HG03060 (cell line): ENCODE results near the gene CREB5.

ENCODE experiments used
- ATAC-seq: cut with Tn5 transposase; IDR thresholded peaks from one replicate; pipeline ENCODE4 v1.9.1; 2021; ENCODE audit warnings: low read depth, moderate number of reproducible peaks; ENCODE audit not compliant: unreplicated experiment

CREB5 gene

DNA sequence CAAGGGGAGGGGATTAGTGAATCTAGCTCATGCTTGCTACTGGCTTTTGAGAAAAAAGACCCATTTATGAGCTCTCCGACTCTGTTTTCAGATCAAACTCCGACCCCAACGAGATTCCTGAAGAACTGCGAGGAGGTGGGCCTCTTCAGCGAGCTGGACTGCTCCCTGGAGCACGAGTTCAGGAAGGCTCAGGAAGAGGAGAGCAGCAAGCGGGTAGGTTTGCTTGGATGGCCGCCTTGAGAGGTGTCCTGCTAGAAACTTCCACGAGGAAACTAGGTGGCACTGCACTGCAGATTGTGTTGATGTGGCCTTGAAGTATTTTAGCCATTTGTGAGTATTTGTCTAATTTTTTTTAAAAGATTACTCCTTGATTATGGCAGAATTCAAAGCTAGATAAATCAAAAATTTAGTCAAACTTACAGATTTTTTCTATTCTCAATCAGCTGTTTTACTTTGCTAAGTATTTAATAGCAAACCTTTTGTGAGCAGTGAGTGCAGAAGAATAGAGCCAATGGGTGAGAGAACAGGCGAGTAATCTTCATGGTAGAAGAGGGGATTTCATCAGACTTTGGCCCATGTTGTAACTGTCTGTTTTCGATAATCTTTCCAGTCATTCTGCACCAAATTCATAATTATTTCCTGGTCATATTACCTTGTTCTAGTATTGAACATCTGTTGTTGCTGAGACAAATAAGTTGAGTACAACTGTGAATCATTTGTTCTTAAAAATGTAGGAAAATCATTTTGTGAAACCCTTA lies 95.4 kb downstream of the CREB5 start:
- no peak for ATAC-seq

DNA sequence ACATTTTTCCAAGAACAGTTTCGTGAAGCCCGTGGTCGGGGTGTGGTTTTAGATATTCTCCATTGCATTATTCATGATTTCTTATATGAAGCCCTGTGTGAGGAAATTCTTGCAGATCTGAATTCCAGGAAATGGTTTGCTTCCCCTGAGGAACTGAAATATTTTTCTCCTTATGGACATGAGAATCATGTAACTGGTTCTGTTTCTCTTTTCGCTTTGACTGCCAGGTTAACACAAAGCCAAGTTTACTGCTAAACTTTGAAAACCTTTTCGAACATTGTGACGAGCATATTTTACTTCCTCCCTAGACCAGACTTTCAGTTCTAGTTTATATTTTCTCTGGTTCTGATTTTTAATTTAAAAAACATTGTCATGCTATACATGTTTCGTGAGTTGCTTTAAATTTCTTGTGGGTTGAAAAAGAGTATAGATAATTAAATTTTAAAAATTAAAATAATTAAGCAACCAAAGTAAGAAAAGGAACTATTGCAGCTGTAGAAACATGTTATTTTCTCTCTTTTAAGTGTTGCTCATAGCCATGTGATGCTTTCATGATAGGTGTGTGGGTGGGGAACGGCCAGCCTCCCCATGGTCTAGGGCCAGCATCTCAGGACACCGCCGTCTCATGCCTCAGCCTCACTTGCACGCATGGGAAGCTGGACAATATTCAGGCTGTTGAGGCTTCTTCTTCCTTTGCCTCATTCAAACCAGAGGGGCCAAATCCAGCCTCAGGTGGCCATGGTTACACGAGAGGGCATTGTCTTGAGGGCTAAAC lies 97.1 kb downstream of the CREB5 start:
- peak; percentile 76 for ATAC-seq

DNA sequence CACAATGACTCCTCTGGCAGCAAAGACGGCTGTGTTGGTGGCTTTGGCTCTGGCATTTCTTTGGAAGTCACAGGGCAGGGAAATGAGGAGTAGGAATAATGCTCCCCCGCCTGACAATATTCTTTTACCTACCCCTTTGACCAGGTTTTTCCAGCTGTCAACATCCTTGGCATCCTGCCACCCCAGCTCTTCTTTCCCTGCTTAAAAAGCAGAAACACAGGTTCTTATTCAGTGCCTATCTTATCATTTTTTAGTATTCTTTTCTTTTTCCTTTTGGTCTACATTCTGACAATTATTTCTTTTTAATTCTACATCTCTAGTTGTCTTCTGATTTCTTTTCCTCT lies 97.7 kb downstream of the CREB5 start:
- no peak for ATAC-seq

DNA sequence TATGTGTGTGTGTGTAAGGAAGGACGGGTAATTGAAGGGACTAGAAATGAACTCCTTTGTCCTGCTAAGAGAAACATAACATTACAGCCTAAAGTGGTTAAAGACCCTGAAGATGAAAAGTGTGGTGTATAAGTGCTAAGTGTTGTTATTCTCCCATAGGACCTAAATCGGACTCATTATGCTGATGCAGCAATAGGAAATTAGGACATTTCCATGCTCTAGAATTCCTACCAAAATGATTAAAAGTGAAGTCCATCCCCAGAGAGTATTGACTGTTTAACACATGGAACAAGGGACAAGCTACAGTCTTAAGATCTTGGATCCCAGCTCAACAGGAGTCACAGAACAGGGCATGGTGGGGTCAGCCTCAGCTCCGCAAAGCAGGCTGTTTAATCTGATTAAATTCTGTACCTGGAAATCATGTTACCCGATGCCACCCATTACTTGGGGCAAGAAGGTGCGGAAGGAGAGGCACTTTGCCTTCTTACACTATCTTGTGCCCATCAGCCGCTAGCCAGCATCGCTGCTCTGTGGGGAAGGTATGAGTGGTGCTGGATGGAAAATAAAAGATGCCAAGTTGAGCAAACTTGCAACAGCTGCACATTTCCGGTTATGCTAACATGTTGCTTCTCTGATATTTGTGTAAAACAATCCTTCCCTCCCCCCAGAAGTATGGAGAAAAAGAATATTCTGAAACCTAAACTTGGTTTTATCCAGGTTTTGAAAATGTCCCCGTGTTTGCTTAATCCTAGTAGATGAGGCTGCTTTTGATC lies 100.5 kb downstream of the CREB5 start:
- ATAC-seq = no peak

DNA sequence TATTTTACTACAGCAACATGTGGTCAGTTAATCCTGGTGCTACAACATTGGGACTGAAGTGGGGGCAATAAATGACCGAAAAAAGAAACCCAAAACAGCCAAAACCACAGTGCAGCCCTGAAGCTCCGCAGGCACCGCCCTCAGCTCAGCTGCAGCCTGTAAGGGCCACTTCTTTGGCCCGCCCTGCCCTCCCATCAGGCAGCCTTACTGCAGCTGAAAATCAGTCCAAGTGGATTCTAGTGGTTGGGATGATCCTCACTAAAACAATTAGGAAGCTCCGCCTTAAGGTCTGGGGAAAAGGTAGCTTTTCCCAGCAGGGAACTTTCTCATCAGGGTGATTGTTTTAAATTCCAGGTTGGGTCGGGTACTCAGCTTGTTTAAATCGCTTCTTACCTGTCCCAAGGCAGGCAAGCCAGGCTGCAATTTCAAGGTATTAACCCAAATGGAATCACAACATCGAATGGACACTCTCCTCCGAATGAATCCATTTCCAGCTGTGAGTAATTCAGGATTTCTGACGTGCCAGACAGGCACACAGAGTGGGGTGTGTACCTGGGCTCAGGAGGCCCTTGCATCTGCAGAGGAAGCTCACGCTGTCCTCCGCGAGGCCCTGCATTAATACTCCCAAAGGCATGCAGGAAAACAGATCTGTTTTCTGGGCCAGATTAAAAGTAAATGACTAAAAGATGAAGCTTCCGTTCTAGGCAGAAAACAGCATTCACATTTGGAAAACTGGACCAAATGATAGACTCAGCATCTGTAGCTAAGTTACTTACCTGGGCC lies 104.3 kb downstream of the CREB5 start:
- ATAC-seq = no peak

DNA sequence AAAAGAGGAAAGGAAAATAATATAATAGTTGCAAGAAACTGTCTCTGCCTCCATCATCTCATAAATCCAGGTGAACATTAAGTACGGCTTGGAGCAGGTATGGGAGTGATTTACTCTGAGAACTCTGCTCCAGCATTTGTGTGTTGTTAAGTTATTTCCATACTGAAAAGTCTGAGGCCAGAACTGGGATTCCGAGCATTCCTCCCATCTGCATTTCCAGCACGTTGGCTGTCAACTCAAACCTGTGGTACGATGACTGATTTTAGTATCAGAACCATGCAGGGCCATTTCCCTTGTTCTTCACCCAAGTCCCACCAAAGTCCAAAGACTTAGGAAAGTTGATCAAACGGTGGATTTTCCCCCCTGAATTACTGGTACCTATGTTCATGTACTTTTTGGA lies 104.9 kb downstream of the CREB5 start:
- no peak for ATAC-seq

DNA sequence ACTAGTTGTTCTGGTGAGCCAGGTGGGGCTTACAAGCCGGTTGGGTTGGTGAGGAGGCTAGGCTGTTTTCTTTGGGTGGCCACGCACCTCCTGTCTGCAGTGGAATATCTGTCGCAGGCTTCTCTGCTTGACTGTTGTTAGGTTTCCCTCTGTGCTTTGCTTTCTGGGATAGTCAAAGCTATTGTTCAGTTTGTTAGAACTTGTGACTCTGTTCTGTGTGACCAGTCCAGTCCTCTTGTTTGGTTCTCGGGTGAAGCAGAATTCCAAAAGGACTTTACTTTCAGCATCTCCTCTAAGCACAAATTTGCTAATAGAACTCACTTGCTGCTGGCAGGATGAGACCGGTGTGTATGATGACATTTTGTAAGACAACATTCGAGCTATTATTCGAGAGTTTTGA lies 105.3 kb downstream of the CREB5 start:
- ATAC-seq = no peak

DNA sequence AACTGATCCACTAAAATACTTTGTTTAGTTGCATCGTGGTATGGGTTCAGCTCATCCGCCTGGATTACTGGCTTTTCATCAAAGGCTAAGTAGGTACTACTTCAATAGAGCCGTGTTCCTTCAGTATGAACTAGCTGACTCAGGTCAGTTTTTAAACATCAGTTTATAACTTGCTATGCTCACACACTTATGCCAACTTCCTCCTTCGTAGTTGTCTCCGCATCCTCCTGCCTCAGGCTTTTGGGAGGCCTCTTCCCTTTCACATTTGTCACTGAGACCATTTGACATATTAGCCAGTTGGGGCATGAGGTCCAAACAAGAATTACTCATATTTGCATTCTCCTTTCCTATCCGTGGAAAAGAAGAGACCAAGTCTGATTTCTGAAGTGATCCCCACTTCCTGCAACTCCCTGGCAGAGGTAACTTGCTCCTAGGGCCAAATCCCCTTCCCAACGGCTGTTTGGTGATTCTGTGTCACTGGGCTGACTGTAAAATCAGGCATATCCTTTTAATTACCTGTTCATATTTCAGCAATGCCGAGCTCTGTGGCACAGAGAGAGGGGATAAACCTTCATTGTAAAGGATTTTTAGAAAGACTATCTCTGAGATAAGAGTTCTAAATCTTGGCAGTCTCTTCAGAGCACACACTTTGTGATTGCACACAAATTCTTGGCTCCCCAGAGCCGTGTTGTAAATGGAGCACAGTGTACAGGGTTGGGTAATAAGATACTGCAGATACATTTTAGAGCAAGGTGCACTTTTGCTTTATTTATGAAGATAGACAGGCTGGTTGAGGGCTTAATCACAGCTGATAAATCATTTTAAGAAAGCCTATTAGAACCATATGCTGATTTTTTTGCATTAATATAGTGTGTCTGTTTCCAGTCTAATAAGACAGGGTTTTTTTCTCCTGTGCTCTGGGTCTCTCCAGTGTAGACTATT lies 108.0 kb downstream of the CREB5 start:
- ATAC-seq = no peak

DNA sequence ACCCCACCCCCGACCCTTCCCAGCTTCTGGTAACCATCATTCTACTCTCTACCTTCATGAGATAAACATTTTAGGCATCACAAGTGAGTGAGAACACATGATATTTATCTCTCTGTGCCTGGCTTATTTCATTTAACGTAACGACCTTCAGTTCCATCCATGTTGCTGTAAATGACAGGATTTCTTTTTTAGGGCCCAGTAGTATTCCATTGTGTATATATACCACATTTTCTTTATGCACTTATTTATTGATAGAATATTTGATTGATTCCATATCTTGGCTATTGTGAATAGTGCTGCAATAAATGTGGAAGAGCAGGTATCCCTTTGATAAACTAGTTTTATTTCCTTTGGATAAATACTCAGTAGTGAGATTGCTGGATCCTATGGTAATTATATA lies 112.7 kb downstream of the CREB5 start:
- ATAC-seq = no peak

DNA sequence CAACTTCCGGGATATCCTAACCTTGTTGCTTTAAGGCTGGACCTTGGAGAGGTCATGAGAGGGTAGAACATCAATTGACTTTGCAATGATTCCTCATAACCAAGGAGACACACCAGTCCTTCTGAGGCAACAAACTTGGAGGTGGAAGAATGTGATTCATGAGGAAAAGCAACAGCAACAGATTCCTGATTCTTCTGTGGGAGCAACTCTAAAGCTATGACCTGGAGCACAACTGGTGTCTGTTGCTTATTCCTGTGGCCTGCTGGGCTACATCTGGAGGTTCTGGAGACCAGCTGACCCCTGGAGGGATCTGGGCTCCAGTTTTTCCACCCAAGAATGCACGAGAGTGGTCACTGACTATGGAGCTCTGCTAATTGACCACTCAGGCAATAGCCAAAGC lies 116.6 kb downstream of the CREB5 start:
- ATAC-seq = no peak

DNA sequence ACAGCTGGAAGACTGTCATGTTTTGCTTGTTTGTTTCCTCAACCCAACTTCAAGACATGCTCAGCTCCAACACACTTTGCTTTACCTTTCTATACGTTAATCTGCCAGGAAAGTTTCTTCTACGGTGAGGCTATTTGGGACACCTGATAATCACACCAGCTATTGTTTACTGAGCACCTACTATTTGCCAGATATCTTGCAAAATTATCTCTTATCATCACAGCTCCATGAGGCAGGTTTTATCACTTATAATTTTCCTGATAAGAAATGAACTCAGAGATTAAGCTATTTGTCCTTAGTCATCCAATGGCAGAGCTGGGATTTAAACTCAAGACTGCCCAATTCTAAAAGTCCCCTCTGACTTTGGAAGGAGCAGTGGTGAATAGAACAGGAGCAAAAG lies 117.4 kb downstream of the CREB5 start:
- ATAC-seq = no peak

DNA sequence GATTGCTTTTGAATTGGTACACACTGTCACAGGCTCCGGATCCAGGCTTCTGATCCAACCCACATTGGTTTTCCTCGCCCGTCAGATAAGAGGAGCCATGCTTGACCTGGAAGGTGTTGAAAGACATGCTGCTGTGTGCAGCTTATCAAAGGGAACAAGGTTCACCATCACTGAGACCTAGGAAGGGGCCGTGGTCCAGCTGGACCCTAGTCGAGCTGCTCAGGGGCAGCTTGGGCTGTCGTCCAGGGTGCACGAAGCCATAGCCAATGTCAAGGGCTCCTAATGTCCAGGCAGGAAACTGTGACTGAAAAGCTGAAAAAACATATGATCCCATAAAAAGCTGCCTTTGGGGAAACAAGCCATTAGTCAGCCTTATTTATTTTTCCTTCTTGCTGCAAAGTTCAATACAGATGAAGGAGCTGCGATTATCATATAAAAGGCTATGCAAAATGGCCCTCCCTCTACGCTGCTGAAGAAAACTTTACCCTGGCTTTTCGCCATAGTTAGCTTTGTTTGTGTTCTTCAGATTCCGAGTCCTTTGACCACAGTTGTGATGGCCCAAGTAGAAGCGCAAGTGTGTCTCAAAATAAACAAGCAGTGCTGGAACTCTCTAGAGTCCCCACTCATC lies 118.0 kb downstream of the CREB5 start:
- ATAC-seq = no peak

DNA sequence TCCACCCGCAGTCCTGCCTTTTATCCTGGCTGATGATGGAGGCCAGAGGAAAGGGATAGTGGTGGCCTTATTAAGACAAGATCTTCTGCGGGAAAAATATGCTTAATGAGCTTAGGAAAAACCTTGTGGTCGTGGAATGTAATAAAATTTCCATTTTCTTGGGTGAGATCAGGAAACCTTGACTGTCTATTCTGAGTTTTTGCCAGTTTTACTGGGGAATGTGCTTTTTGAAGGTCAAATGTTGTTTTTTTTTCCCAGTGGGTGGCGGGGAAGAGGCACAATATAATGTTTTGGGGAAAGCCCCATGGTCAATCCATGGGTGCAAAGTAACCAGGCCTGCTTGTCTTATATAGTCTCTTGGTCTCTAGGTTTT lies 118.5 kb downstream of the CREB5 start:
- ATAC-seq = no peak

DNA sequence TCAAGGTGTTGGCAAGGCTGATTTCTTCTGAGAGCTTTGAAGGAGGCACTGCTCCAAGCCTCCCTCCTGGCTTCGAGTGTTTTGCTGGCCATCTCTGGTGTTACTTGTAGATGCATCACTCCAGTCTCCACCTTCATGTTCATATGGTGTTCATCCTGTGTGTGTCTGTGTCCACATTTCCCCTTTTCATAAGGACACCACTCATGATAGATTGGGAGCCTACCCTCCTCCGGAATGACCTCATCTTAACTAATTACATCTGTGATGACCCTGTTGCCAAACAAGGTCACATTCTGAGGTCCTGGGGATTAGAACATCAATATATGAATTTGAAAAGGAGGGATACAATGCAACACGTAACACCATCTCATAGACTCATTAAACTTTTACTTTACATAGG lies 119.0 kb downstream of the CREB5 start:
- ATAC-seq = no peak

DNA sequence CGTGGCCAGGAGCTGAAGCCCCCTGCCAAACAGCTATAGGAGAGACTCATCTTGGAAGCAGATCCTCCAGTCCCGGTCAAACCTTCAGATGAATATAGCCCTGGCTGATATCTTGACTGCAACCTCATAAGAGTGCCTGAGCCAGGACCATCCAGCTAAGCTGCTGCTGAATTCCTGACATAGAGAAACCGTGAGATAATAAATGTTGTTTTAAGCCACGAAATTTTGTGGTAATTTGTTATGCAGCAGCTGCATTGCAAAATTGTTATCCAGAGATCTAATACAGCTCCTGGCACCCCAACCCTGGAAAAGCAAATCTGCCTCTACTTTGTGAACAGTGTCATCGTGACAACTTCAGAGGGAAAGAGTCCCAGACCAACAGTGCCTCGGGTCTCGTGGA lies 119.9 kb downstream of the CREB5 start:
- no peak for ATAC-seq

DNA sequence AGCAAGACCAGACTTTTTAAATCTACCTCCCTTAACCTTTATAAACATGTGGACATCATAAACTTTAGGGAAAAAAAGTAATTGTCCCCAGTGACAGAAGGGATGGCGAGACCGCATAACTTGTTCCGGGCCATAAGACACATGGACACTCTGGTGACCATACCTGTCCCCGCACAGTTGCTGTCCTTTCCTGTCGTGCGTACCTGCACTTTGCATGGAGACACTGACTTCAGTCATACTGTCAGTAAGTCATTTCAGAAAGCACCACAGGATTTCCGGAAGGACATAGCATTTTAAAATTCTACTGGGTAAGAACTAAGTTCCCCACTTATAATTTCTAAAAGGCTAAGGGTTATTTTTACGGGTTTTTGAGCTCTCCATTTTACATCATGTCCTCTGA lies 120.9 kb downstream of the CREB5 start:
- no peak for ATAC-seq

DNA sequence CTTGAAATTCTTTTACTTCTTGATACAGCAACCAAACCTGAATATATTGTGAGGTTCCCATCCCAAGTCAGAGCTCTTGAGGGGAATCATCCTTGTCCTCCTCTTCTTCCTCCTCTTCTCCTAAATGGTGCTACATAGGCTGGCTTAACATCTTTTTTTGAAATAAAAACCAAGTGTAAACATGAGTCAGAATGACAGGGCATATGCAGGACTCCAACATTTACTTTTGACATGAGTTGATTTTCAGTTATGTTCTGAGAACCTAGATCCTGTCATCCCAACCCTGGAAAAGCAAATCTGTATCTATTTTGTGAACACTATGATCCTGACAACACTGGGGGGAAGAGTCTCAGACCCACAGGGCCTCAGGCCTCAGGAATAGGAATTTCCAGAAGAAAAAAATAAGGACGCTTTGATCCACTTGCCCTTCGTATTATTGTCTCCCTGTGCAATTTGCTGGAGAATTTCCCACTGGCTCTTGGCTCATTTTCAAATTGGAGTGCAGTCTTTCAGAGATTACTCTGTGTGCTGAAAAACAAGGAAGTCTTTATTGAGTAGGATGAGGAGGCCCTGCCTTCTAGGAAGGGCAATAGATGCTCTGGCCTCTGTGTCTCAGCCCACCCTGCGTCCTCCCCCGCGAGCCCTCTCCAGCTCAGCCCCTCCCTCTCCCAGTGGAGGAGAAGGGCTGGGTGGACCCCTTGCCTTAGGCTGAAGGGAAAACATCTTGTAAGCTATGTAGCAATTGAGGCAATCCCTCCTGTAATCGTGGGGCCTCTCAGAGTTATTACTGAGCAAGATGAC lies 121.6 kb downstream of the CREB5 start:
- ATAC-seq = no peak

DNA sequence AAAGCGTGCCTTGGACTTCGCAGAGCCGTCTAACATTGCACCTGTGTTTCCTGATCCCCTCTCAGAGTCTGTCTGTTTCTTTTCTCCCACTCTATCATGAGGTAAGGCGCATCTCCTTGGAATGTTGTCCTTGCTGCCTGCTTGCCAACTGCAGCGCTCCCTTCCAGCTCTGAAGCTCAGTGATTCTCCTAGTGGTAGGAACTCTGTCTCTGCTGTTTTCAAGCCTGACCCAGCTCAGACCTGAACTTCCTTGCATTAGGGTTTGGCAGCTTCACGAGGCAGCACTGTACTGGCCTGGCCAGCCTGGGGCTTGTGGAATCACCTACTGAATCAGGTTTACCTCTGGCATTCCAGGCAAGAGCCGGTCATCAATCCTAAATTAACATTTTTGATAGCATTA lies 123.9 kb downstream of the CREB5 start:
- no peak for ATAC-seq
